B cell (primary cell): ENCODE results near the gene WDR82.

Source experiments
- CTCF ChIP-seq: fragments of 200-600 bp; IDR thresholded peaks from one replicate; pipeline ENCODE4 v1.8.0; 2022; ENCODE audit warnings: antibody characterized with exemption, mild to moderate bottlenecking
- EZH2 ChIP-seq: IDR thresholded peaks from 2 replicates; pipeline ENCODE4 v1.6.1; 2012; ENCODE audit warnings: borderline replicate concordance, low read depth, mild to moderate bottlenecking, moderate library complexity, low read length; ENCODE audit not compliant: insufficient read depth, poor library complexity, severe bottlenecking

DNA sequence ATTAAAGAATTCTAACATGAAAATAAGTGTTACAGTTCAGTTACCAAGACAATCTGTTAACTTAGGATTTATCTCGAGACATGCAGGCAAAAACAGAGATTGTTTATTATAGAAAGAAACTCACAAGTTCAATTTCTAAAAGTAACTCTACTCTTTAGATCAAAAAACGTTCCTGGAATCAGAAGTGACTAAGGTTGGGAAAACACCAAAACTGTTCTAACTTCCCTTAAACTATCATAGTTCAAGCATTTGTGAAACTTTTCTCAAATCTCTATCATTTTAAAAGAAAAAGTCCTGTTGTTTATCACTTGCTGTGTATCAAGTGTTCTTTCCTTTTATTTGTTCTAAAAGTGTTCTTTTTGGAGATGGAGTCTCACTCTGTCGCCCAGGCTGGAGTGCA is 8.7 kb downstream of the WDR82 start:
- TF ChIP-seq EZH2 = no peak
- TF ChIP-seq CTCF = no peak
